GM21528 (cell line): ENCODE measurements around the gene ERCC1.

Experiments
- ATAC-seq: cut with Tn5 transposase; IDR thresholded peaks from one replicate; pipeline ENCODE4 v1.9.1; 2021; ENCODE audit warnings: mild to moderate bottlenecking, moderate library complexity; ENCODE audit not compliant: unreplicated experiment, low FRiP score

Gene ERCC1

GRCh38 chr19:45456500-45456815 lies 32.7 kb upstream of the ERCC1 start:
- ATAC-seq: no peak

- ATAC-seq: no peak
Measured at GRCh38 chr19:45455707-45456499, 32.2 kb upstream of the ERCC1 start.

- no peak for ATAC-seq
Measured at GRCh38 chr19:45451850-45452387, 28.2 kb upstream of the ERCC1 start.

- ATAC-seq: peak; percentile 24
Measured at GRCh38 chr19:45451131-45451849, 27.6 kb upstream of the ERCC1 start.

GRCh38 chr19:45450012-45450333 lies 26.3 kb upstream of the ERCC1 start:
- no peak for ATAC-seq

GRCh38 chr19:45448887-45449299 lies 25.2 kb upstream of the ERCC1 start:
- no peak for ATAC-seq

GRCh38 chr19:45448425-45448756 lies 24.7 kb upstream of the ERCC1 start:
- no peak for ATAC-seq

GRCh38 chr19:45446944-45447343 lies 23.2 kb upstream of the ERCC1 start:
- ATAC-seq: no peak

GRCh38 chr19:45446295-45446694 lies 22.6 kb upstream of the ERCC1 start:
- ATAC-seq: no peak

GRCh38 chr19:45445139-45445538 lies 21.4 kb upstream of the ERCC1 start:
- ATAC-seq: no peak

- no peak for ATAC-seq
Measured at GRCh38 chr19:45444318-45445041, 20.8 kb upstream of the ERCC1 start.

GRCh38 chr19:45443462-45444317 lies 20.0 kb upstream of the ERCC1 start:
- no peak for ATAC-seq

- ATAC-seq: no peak
Measured at GRCh38 chr19:45442778-45443461, 19.2 kb upstream of the ERCC1 start.

GRCh38 chr19:45442408-45442777 lies 18.7 kb upstream of the ERCC1 start:
- ATAC-seq: no peak

- no peak for ATAC-seq
Measured at GRCh38 chr19:45440873-45441654, 17.3 kb upstream of the ERCC1 start.

GRCh38 chr19:45440259-45440638 lies 16.5 kb upstream of the ERCC1 start:
- ATAC-seq: no peak

- peak; percentile 57 for ATAC-seq
Measured at GRCh38 chr19:45439569-45440258, 16.0 kb upstream of the ERCC1 start.

GRCh38 chr19:45439190-45439568 lies 15.5 kb upstream of the ERCC1 start:
- no peak for ATAC-seq

- ATAC-seq: no peak
Measured at GRCh38 chr19:45437328-45437727, 13.6 kb upstream of the ERCC1 start.
